ENCODE measurements around the gene ADAMTSL3.

- TF ChIP-seq EP300 (conservative IDR thresholded peaks at IDR 0.05; ENCODE audit: poor library complexity, severe bottlenecking) (no peak), EZH2 (IDR thresholded peaks at IDR 0.05; ENCODE audit: borderline replicate concordance, insufficient read depth, low read length, poor library complexity, severe bottlenecking) (no peak), RAD21 (conservative IDR thresholded peaks at IDR 0.05) (no peak), POLR2AphosphoS5 (IDR thresholded peaks at IDR 0.05) (no peak), REST (IDR thresholded peaks at IDR 0.05; ENCODE audit: borderline replicate concordance) (no peak), TAF1 (IDR thresholded peaks at IDR 0.05; ENCODE audit: low read depth) (no peak), MXI1 (conservative IDR thresholded peaks at IDR 0.05; ENCODE audit: poor library complexity, severe bottlenecking) (no peak), SMC3 (conservative IDR thresholded peaks at IDR 0.05; ENCODE audit: poor library complexity) (no peak)
- TF ChIP-seq, protein P1, sequence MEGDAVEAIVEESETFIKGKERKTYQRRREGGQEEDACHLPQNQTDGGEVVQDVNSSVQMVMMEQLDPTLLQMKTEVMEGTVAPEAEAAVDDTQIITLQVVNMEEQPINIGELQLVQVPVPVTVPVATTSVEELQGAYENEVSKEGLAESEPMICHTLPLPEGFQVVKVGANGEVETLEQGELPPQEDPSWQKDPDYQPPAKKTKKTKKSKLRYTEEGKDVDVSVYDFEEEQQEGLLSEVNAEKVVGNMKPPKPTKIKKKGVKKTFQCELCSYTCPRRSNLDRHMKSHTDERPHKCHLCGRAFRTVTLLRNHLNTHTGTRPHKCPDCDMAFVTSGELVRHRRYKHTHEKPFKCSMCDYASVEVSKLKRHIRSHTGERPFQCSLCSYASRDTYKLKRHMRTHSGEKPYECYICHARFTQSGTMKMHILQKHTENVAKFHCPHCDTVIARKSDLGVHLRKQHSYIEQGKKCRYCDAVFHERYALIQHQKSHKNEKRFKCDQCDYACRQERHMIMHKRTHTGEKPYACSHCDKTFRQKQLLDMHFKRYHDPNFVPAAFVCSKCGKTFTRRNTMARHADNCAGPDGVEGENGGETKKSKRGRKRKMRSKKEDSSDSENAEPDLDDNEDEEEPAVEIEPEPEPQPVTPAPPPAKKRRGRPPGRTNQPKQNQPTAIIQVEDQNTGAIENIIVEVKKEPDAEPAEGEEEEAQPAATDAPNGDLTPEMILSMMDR (IDR thresholded peaks at IDR 0.05; ENCODE audit: poor library complexity, severe bottlenecking): peak; percentile 39
These were observed 369.7 kb downstream of the ADAMTSL3 start for GRCh38 chr15:84023636-84024035.

Measured in neural cell (in vitro differentiated cells).